ENCODE measurements around the gene UBL4A. TPM values are rescaled to one million over a fixed set of nuclear protein-coding genes. Genes with fewer than 3 reads are reported as not detected.

UBL4A gene
- polyA plus RNA-seq, 1 donor (not counting 4 experiments of a cell fraction or from before 2014, with no cell fraction given): 15.2 TPM

DNA sequence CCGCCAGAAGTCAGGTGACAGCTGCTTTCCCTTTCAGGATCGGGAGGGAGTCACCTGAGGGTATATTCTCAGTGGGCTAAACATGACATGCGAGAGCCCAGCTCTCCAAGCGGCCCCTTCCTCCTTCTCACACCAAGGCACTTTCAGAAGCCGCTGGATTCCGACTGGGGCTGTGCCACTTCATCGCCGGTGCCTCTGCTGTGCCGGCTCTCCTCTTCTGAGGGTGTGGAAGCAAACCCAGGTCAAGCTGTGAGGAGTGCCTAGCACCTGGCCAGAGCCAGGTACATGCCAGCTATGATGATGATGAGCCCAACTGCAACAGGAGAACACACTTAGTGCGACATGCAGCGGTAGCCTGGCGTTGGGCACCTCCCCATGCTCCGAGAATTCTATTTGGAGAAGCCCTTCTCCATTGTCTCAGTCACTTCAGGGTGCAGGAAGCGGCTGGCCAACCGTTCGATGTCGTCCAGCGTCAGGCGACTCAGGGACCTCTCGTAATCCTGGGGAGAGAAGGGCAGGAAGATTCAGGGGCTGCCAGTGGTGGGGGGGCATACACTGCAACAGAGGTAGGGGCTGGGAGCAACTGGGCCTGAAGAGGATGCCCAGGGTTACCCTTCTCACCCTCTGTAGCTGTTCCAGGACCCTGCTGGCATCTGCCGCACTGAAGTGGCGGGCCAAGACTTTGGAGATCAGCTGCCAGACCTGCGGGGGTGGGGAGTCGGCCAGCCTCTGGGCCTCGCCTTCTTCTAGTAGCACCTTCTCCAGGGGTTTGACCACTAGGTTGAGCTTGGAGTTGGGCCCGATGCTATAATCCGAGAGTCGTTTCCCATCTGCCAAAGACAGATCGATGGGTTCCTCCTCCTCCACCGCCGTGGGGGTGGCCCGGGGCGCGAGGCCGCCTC lies 1.0 kb downstream of the UBL4A start:
- dilution Hi-C loops (cut with MboI; ENCODE audit: extremely low pct_ligation_motif_present, low sequenced_read_pairs): no loop called here
- no peaks in the 10 kb centered on the region for H3K9me1 ChIP-seq (ENCODE audit: control insufficient read depth, extremely low read depth, insufficient read depth, low read length)
- no peaks in the 10 kb centered on the region for H3K9me3 ChIP-seq (ENCODE audit: control insufficient read depth, low read depth, low read length)
- peaks cover 13% of the 10 kb centered on the region for H3K4me1 ChIP-seq (ENCODE audit: control insufficient read depth, extremely low read depth, insufficient read depth, low read length)
- peaks cover 11% of the 10 kb centered on the region for H3K79me2 ChIP-seq (ENCODE audit: control insufficient read depth, insufficient read depth, low read length)
- H3K9ac ChIP-seq (ENCODE audit: control insufficient read depth, extremely low read depth, insufficient read depth, low read length): peak overlapping the region; percentile 60
- H3K4me3 ChIP-seq (ENCODE audit: control insufficient read depth in 2 of 3, extremely low read depth in 1 of 3, insufficient read depth in 2 of 3, low read depth in 1 of 3, low read length in 3 of 3): peak overlapping the region; percentile 47 to 58 (median 55)
- no peaks in the 10 kb centered on the region for H4K20me1 ChIP-seq (ENCODE audit: control insufficient read depth, extremely low read depth, insufficient read depth, low read length)
- H3K27me3 ChIP-seq (ENCODE audit: control insufficient read depth, extremely low read depth, insufficient read depth, low read length): no peaks in the 10 kb centered on the region
- H3K27ac ChIP-seq (ENCODE audit: control insufficient read depth, insufficient read depth, low read length): no peak overlapping the region
- peaks cover 5 to 8% of the 10 kb centered on the region in 2 experiments for H3K36me3 ChIP-seq (ENCODE audit: control insufficient read depth in 2 of 2, extremely low read depth in 1 of 2, insufficient read depth in 2 of 2, low read length in 2 of 2)
- peak overlapping the region; percentile 70 for H3K4me2 ChIP-seq (ENCODE audit: control insufficient read depth, extremely low read depth, insufficient read depth, low read depth, low read length)
- no peak overlapping the region for H2AFZ ChIP-seq (ENCODE audit: control insufficient read depth, low read length)
- no peak for FAIRE-seq
- no peak for TF ChIP-seq EZH2 (IDR thresholded peaks at IDR 0.05; ENCODE audit: low read length)
- no peak for TF ChIP-seq CTCF (optimal IDR thresholded peaks at IDR 0.05 in 1 of 3, IDR thresholded peaks at IDR 0.05 in 1 of 3, conservative IDR thresholded peaks at IDR 0.05 in 1 of 3; ENCODE audit: extremely low read depth in 1 of 3, insufficient read depth in 2 of 3, low read length in 3 of 3)
- no peak for DNase-seq (ENCODE audit: low read depth, low spot score)

- Histone ChIP-seq H3K36me3 (ENCODE audit: control insufficient read depth in 2 of 2, extremely low read depth in 1 of 2, insufficient read depth in 2 of 2, low read length in 2 of 2) (peaks cover 5 to 8% of the 10 kb centered on the region in 2 experiments), H3K4me3 (ENCODE audit: control insufficient read depth in 2 of 3, extremely low read depth in 1 of 3, insufficient read depth in 2 of 3, low read depth in 1 of 3, low read length in 3 of 3) (no peak overlapping the region), H3K4me1 (ENCODE audit: control insufficient read depth, extremely low read depth, insufficient read depth, low read length) (peaks cover 11% of the 10 kb centered on the region), H3K9me1 (ENCODE audit: control insufficient read depth, extremely low read depth, insufficient read depth, low read length) (no peaks in the 10 kb centered on the region), H3K9me3 (ENCODE audit: control insufficient read depth, low read depth, low read length) (no peaks in the 10 kb centered on the region), H3K9ac (ENCODE audit: control insufficient read depth, extremely low read depth, insufficient read depth, low read length) (no peak overlapping the region), H4K20me1 (ENCODE audit: control insufficient read depth, extremely low read depth, insufficient read depth, low read length) (no peaks in the 10 kb centered on the region), H3K27ac (ENCODE audit: control insufficient read depth, insufficient read depth, low read length) (no peak overlapping the region), H3K4me2 (ENCODE audit: control insufficient read depth, extremely low read depth, insufficient read depth, low read depth, low read length) (no peak overlapping the region), H3K79me2 (ENCODE audit: control insufficient read depth, insufficient read depth, low read length) (peaks cover 9% of the 10 kb centered on the region), H3K27me3 (ENCODE audit: control insufficient read depth, extremely low read depth, insufficient read depth, low read length) (no peaks in the 10 kb centered on the region), H2AFZ (ENCODE audit: control insufficient read depth, low read length) (no peak overlapping the region)
- dilution Hi-C loops (cut with MboI; ENCODE audit: extremely low pct_ligation_motif_present, low sequenced_read_pairs): no loop called here
- no peak for FAIRE-seq
- TF ChIP-seq CTCF (optimal IDR thresholded peaks at IDR 0.05 in 1 of 3, IDR thresholded peaks at IDR 0.05 in 1 of 3, conservative IDR thresholded peaks at IDR 0.05 in 1 of 3; ENCODE audit: extremely low read depth in 1 of 3, insufficient read depth in 2 of 3, low read length in 3 of 3) (no peak), EZH2 (IDR thresholded peaks at IDR 0.05; ENCODE audit: low read length) (no peak)
- no peak for DNase-seq (ENCODE audit: low read depth, low spot score)
Observed at GRCh38 chrX:154484255-154485149, 1.9 kb downstream of the UBL4A start.

Data from keratinocyte (primary cell).